IMR-90 (cell line): ENCODE measurements around the gene NOM1.

Source experiments
- BHLHE40 ChIP-seq: fragments of 150-350 bp; IDR thresholded peaks from 2 replicates; pipeline ENCODE4 v1.6.1; 2016; ENCODE audit warnings: mild to moderate bottlenecking, low read depth, low read length
- CHD1 ChIP-seq: IDR thresholded peaks from 2 replicates; pipeline ENCODE4 v1.6.1; 2012; ENCODE audit warnings: low read depth, low read length, improper control_type of control experiment
- FOS ChIP-seq: fragments of 150-350 bp; IDR thresholded peaks from 2 replicates; pipeline ENCODE4 v1.6.1; 2016; ENCODE audit warnings: low read depth, low read length
- MAZ ChIP-seq: IDR thresholded peaks from 2 replicates; pipeline ENCODE4 v1.6.1; 2012; ENCODE audit warnings: low read depth, mild to moderate bottlenecking, low read length, improper control_type of control experiment, moderate library complexity, borderline replicate concordance
- MXI1 ChIP-seq: IDR thresholded peaks from 2 replicates; pipeline ENCODE4 v1.6.1; 2012; ENCODE audit warnings: low read depth, mild to moderate bottlenecking, low read length, moderate library complexity, borderline replicate concordance
- NFE2L2 ChIP-seq: fragments of 150-350 bp; IDR thresholded peaks from 2 replicates; pipeline ENCODE4 v1.6.1; 2016; ENCODE audit warnings: low read depth, mild to moderate bottlenecking, low read length
- POLR2A ChIP-seq: IDR thresholded peaks from 2 replicates; pipeline ENCODE4 v1.6.1; 2012; ENCODE audit warnings: mild to moderate bottlenecking, low read depth, low read length
- RAD21 ChIP-seq: IDR thresholded peaks from 2 replicates; pipeline ENCODE4 v1.6.1; 2012; ENCODE audit warnings: low read length, improper control_type of control experiment
- RCOR1 ChIP-seq: IDR thresholded peaks from 2 replicates; pipeline ENCODE4 v1.6.1; 2012; ENCODE audit warnings: mild to moderate bottlenecking, low read length, improper control_type of control experiment; ENCODE audit not compliant: insufficient replicate concordance
- RFX5 ChIP-seq: IDR thresholded peaks from 2 replicates; pipeline ENCODE4 v1.8.0; 2012; ENCODE audit warnings: low read depth, mild to moderate bottlenecking, low read length, moderate library complexity
- SMC3 ChIP-seq: fragments of 150-350 bp; IDR thresholded peaks from 2 replicates; pipeline ENCODE4 v1.6.1; 2016; ENCODE audit warnings: low read depth, mild to moderate bottlenecking, antibody characterized with exemption, low read length, moderate library complexity
- TF ChIP-seq, protein P1 (sequence below): conservative IDR thresholded peaks from 2 replicates; pipeline ENCODE4 v1.5.1; 2012; ENCODE audit warnings: mild to moderate bottlenecking, low read depth, low read length, improper control_type of control experiment
- TF ChIP-seq, protein P2 (sequence below): fragments of 150-350 bp; IDR thresholded peaks from 2 replicates; pipeline ENCODE4 v1.6.1; 2017; ENCODE audit warnings: mild to moderate bottlenecking, antibody characterized with exemption, low read length, low read depth

DNA sequence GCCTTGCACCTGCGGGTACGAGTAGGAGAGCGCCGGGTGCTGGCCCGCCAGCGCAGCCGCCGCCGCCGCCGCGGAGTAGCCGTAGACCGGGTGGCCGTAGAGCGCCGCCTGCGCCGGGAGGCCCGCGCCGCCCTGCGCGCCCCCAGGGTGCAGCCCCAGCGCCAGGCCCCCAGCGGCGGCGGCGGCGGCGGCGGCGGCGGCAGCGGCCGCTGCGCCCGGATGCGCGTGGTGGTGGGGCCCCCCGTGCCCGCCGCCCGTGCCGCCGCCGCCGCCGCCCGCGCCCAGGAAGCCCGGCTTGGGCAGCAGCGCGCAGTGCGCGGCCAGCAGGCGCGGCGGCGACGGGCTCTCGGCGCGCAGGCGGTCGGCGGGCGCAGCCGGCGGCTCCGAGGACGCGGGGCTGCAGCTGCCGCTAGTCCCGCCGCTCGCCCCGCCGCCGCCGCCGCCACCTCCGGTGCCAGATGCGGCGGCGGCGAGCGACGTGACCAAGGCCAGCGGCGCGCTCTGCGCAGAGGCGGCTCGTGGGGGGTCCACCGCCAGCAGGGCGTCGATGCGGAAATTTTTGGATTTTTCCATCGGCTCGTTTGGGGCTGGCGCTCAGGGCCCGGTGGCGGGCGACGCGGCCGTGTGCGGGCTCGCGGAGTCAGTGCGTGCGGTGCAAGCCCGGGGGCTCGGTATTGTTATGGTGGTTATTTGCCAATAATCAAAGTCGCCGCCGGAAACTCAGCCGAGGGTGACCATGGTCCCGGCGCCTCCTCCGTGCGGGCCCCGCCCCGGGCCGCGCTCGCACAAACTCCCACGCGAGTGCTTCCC is 60.5 kb downstream of the NOM1 start:
- TF ChIP-seq MXI1 (no peak), SMC3 (no peak), POLR2A (no peak), CHD1 (no peak), FOS (no peak), RAD21 (no peak), BHLHE40 (no peak), MAZ (no peak), NFE2L2 (no peak), RCOR1 (no peak), RFX5 (no peak)
- TF ChIP-seq, protein P1, sequence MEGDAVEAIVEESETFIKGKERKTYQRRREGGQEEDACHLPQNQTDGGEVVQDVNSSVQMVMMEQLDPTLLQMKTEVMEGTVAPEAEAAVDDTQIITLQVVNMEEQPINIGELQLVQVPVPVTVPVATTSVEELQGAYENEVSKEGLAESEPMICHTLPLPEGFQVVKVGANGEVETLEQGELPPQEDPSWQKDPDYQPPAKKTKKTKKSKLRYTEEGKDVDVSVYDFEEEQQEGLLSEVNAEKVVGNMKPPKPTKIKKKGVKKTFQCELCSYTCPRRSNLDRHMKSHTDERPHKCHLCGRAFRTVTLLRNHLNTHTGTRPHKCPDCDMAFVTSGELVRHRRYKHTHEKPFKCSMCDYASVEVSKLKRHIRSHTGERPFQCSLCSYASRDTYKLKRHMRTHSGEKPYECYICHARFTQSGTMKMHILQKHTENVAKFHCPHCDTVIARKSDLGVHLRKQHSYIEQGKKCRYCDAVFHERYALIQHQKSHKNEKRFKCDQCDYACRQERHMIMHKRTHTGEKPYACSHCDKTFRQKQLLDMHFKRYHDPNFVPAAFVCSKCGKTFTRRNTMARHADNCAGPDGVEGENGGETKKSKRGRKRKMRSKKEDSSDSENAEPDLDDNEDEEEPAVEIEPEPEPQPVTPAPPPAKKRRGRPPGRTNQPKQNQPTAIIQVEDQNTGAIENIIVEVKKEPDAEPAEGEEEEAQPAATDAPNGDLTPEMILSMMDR = no peak
- TF ChIP-seq, protein P2, sequence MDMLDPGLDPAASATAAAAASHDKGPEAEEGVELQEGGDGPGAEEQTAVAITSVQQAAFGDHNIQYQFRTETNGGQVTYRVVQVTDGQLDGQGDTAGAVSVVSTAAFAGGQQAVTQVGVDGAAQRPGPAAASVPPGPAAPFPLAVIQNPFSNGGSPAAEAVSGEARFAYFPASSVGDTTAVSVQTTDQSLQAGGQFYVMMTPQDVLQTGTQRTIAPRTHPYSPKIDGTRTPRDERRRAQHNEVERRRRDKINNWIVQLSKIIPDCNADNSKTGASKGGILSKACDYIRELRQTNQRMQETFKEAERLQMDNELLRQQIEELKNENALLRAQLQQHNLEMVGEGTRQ = no peak
